ENCODE results near the gene DNAI4. TPM values are rescaled to one million over a fixed set of nuclear protein-coding genes. Genes with fewer than 3 reads are reported as not detected.

The DNAI4 gene
- total RNA-seq, 1 experiment from 2014 or later = 7.2 TPM

DNA sequence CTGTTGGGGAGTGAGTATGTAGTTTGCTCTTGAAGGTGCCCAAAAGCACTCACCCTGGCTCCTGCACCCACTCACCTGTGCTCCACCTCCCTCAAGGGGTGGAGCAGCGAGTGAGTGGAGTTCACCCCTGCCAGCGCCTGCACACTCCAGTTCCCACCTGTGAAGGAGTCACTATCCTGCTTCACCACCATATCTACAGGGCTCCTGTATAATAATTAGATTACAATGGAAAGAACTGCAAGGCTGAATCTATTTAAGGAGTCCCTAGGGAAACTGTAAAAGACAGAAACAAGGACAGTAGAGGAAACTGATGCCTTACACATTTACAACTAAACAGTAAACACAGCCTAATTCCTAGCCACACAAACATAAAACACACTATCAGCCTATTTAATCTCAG is 4.1 kb downstream of the DNAI4 start:
- TF ChIP-seq SIN3A (IDR thresholded peaks at IDR 0.05; ENCODE audit: borderline replicate concordance, insufficient read depth, low read depth, low read length) (no peak), POLR2AphosphoS5 (IDR thresholded peaks at IDR 0.05; ENCODE audit: low read depth, low read length) (no peak), TCF7L2 (IDR thresholded peaks at IDR 0.05; ENCODE audit: low read depth, low read length) (no peak)
- TF ChIP-seq, protein P1, sequence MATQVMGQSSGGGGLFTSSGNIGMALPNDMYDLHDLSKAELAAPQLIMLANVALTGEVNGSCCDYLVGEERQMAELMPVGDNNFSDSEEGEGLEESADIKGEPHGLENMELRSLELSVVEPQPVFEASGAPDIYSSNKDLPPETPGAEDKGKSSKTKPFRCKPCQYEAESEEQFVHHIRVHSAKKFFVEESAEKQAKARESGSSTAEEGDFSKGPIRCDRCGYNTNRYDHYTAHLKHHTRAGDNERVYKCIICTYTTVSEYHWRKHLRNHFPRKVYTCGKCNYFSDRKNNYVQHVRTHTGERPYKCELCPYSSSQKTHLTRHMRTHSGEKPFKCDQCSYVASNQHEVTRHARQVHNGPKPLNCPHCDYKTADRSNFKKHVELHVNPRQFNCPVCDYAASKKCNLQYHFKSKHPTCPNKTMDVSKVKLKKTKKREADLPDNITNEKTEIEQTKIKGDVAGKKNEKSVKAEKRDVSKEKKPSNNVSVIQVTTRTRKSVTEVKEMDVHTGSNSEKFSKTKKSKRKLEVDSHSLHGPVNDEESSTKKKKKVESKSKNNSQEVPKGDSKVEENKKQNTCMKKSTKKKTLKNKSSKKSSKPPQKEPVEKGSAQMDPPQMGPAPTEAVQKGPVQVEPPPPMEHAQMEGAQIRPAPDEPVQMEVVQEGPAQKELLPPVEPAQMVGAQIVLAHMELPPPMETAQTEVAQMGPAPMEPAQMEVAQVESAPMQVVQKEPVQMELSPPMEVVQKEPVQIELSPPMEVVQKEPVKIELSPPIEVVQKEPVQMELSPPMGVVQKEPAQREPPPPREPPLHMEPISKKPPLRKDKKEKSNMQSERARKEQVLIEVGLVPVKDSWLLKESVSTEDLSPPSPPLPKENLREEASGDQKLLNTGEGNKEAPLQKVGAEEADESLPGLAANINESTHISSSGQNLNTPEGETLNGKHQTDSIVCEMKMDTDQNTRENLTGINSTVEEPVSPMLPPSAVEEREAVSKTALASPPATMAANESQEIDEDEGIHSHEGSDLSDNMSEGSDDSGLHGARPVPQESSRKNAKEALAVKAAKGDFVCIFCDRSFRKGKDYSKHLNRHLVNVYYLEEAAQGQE (IDR thresholded peaks at IDR 0.05; ENCODE audit: insufficient read depth in 1 of 2, low read depth in 2 of 2, low read length in 1 of 2) = no peak
- Histone ChIP-seq H3K4me1 (ENCODE audit: control insufficient read depth, insufficient read depth, low read length) (peaks cover 10% of the 10 kb centered on the region), H3K27ac (ENCODE audit: low read length) (no peak overlapping the region), H3K27me3 (ENCODE audit: control insufficient read depth, insufficient read depth, low read length) (no peaks in the 10 kb centered on the region), H3K9me3 (ENCODE audit: control insufficient read depth, insufficient read depth, low read depth, low read length) (no peaks in the 10 kb centered on the region), H3K4me3 (ENCODE audit: low read depth in 2 of 2, low read length in 2 of 2) (no peak overlapping the region), H3K36me3 (ENCODE audit: control insufficient read depth, insufficient read depth, low read length) (no peaks in the 10 kb centered on the region; the same call in 1 of the 2 replicates)
- DNase-seq (ENCODE audit: low read depth, low spot score) (no peak), ATAC-seq (no peak)
- ChIA-PET POLR2A (no interaction called here), CTCF (interaction anchor here (0.6 kb wide), 1 partner anchor 101 kb away, joined by 3 read pairs; no protein-coding TSS in a partner anchor)
- in situ Hi-C loops (cut with HindIII; ENCODE audit: low pct_unique_long_range_greater_than_20kb, low sequenced_read_pairs) (no loop called here), intact Hi-C loops (cut with micrococcal nuclease; ENCODE audit: unreplicated experiment) (no loop called here)
- BruUV-seq (replicated peaks) = no TSS peak

GRCh38 chr1:66919828-66920227 is 4.8 kb downstream of the DNAI4 start:
- ChIA-PET CTCF (no interaction called here), POLR2A (no interaction called here)
- Histone ChIP-seq H3K4me1 (ENCODE audit: control insufficient read depth, insufficient read depth, low read length) (peaks cover 10% of the 10 kb centered on the region), H3K4me3 (ENCODE audit: low read depth in 2 of 2, low read length in 2 of 2) (no peak overlapping the region), H3K36me3 (ENCODE audit: control insufficient read depth, insufficient read depth, low read length) (no peaks in the 10 kb centered on the region; the same call in 1 of the 2 replicates), H3K27me3 (ENCODE audit: control insufficient read depth, insufficient read depth, low read length) (no peaks in the 10 kb centered on the region), H3K9me3 (ENCODE audit: control insufficient read depth, insufficient read depth, low read depth, low read length) (no peaks in the 10 kb centered on the region), H3K27ac (ENCODE audit: low read length) (no peak overlapping the region)
- TF ChIP-seq, protein P1 (IDR thresholded peaks at IDR 0.05; ENCODE audit: insufficient read depth in 1 of 2, low read depth in 2 of 2, low read length in 1 of 2) = no peak
- TF ChIP-seq, protein P2, sequence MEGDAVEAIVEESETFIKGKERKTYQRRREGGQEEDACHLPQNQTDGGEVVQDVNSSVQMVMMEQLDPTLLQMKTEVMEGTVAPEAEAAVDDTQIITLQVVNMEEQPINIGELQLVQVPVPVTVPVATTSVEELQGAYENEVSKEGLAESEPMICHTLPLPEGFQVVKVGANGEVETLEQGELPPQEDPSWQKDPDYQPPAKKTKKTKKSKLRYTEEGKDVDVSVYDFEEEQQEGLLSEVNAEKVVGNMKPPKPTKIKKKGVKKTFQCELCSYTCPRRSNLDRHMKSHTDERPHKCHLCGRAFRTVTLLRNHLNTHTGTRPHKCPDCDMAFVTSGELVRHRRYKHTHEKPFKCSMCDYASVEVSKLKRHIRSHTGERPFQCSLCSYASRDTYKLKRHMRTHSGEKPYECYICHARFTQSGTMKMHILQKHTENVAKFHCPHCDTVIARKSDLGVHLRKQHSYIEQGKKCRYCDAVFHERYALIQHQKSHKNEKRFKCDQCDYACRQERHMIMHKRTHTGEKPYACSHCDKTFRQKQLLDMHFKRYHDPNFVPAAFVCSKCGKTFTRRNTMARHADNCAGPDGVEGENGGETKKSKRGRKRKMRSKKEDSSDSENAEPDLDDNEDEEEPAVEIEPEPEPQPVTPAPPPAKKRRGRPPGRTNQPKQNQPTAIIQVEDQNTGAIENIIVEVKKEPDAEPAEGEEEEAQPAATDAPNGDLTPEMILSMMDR (IDR thresholded peaks at IDR 0.05) = no peak
- TF ChIP-seq POLR2AphosphoS5 (IDR thresholded peaks at IDR 0.05; ENCODE audit: low read depth, low read length) (no peak), SIN3A (IDR thresholded peaks at IDR 0.05; ENCODE audit: borderline replicate concordance, insufficient read depth, low read depth, low read length) (no peak), TCF7L2 (IDR thresholded peaks at IDR 0.05; ENCODE audit: low read depth, low read length) (no peak)
- ATAC-seq (no peak), DNase-seq (ENCODE audit: low read depth, low spot score) (no peak)
- intact Hi-C loops (cut with micrococcal nuclease; ENCODE audit: unreplicated experiment) (no loop called here), in situ Hi-C loops (cut with HindIII; ENCODE audit: low pct_unique_long_range_greater_than_20kb, low sequenced_read_pairs) (no loop called here)
- no TSS peak for BruUV-seq (replicated peaks)

All from Panc1 (cell line).